ENCODE measurements around the gene CASS4. TPM values are rescaled to one million over a fixed set of nuclear protein-coding genes. Genes with fewer than 3 reads are reported as not detected.
A peak's percentile ranks its signal among the peaks of the same experiment; 100 is the strongest.

The CASS4 gene
- total and polyA plus RNA-seq, 9 of the 15 experiments (the other 6 are each of a cell fraction or from before 2014, with no cell fraction given) = 8.1 to 53.8 (median 26.7) TPM

DNA sequence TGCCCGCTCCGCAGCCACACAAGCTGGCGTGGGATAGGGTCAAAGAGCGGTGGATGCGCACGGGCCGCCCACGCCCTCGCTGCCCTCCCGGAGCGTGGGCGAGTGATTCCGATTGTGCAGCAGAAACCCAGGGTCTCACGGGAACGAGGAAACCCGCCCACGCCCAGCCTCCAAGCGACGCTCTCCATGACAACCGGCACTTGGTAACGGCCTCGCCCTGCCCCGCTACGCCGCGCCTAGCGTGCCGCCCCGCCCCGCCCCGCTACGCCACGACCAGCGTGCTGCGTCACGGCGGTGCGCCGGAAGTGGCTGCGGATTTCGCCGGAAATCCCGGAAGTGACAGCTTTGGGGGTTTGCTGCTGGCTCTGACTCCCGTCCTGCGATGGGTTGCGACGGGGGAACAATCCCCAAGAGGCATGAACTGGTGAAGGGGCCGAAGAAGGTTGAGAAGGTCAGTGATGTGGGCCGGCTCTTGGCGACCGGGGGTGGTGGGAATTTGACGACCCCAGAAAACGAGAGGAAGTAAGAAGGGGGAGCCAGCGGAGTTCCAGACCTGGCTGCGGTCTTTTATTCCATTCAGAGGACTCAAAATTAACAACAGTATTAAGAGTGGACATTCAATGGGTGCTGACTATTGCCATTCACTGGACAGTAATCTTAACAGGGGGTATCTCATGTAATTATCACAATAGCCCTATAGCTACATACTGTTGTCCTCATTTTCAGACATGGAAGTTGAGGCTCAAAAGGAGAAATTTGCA, 56.4 kb downstream of the CASS4 start, which contains the start of gene RTF2 (continued):
- TF ChIP-seq FIP1L1 (IDR thresholded peaks at IDR 0.05; ENCODE audit: low read depth, low read length, poor library complexity, severe bottlenecking) = no peak
- TF ChIP-seq CHD4 (IDR thresholded peaks at IDR 0.05; ENCODE audit: insufficient read depth, insufficient replicate concordance, low read depth, low read length, poor library complexity, severe bottlenecking) = no peak
- no peak for TF ChIP-seq TEAD2 (tag; IDR thresholded peaks at IDR 0.05)
- TF ChIP-seq ZNF165 (CRISPR knock-in tag; IDR thresholded peaks at IDR 0.05; ENCODE audit: borderline replicate concordance) = no peak
- no peak for TF ChIP-seq EZH2 (IDR thresholded peaks at IDR 0.05; ENCODE audit: borderline replicate concordance, low read depth, low read length)
- no peak for TF ChIP-seq MCM3 (IDR thresholded peaks at IDR 0.05)
- no peak for TF ChIP-seq FUS (optimal IDR thresholded peaks at IDR 0.05; ENCODE audit: low read depth, low read length)
- no peak for TF ChIP-seq ZNF696 (CRISPR knock-in tag; conservative IDR thresholded peaks at IDR 0.05)
- peak; percentile 99 for TF ChIP-seq ELF2 (CRISPR knock-in tag; IDR thresholded peaks at IDR 0.05)
- peak; percentile 52 for TF ChIP-seq TCF3 (CRISPR knock-in tag; IDR thresholded peaks at IDR 0.05)
- TF ChIP-seq, protein P1, sequence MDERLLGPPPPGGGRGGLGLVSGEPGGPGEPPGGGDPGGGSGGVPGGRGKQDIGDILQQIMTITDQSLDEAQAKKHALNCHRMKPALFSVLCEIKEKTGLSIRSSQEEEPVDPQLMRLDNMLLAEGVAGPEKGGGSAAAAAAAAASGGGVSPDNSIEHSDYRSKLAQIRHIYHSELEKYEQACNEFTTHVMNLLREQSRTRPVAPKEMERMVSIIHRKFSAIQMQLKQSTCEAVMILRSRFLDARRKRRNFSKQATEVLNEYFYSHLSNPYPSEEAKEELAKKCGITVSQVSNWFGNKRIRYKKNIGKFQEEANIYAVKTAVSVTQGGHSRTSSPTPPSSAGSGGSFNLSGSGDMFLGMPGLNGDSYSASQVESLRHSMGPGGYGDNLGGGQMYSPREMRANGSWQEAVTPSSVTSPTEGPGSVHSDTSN (CRISPR knock-in tag; IDR thresholded peaks at IDR 0.05; ENCODE audit: low read depth) = no peak
- TF ChIP-seq, protein P1 (tag; conservative IDR thresholded peaks at IDR 0.05; ENCODE audit: low read depth) = no peak
- TF ChIP-seq NUFIP1 (IDR thresholded peaks at IDR 0.05; ENCODE audit: partially characterized antibody) = no peak
- no peak for TF ChIP-seq GTF2A2 (tag; IDR thresholded peaks at IDR 0.05)
- TF ChIP-seq ZNF217 (CRISPR knock-in tag; IDR thresholded peaks at IDR 0.05) = no peak
- TF ChIP-seq GABPB2 (CRISPR knock-in tag; conservative IDR thresholded peaks at IDR 0.05) = no peak
- TF ChIP-seq PHB (CRISPR knock-in tag; IDR thresholded peaks at IDR 0.05) = no peak
- TF ChIP-seq XRCC5 (IDR thresholded peaks at IDR 0.05; ENCODE audit: low read depth, low read length) = no peak
- no peak for TF ChIP-seq ZNF239 (CRISPR knock-in tag; IDR thresholded peaks at IDR 0.05)
- TF ChIP-seq KLF16 (IDR thresholded peaks at IDR 0.05) = no peak
- no peak for TF ChIP-seq ZKSCAN8 (CRISPR knock-in tag; IDR thresholded peaks at IDR 0.05)
- TF ChIP-seq ZBTB33 (CRISPR knock-in tag; IDR thresholded peaks at IDR 0.05) = no peak
- TF ChIP-seq KHSRP (IDR thresholded peaks at IDR 0.05) = peak; percentile 70; the same call in 1 of the 2 replicates
- 0 out of 2 replicates have a peak, but pooled peaks have one; percentile 21 for TF ChIP-seq EHMT2 (IDR thresholded peaks at IDR 0.05)
- TF ChIP-seq ID3 (CRISPR knock-in tag; IDR thresholded peaks at IDR 0.05) = no peak
- TF ChIP-seq ID3 (tag; IDR thresholded peaks at IDR 0.05) = no peak
